WTC11 (cell line): Measurements from ENCODE around the gene SELENOI. TPM values are rescaled to one million over a fixed set of nuclear protein-coding genes. Genes with fewer than 3 reads are reported as not detected.

Source experiments
- ATAC-seq: fragments of 200-7000 bp; cut with Tn5 transposase; 2 replicates; pipeline ENCODE4 v1.10.0; 2021; ENCODE audit warnings: mild to moderate bottlenecking, moderate library complexity
- CTCF ChIA-PET: fragments of 300-600 bp; sonication (Branson Sonifier 250); formaldehyde crosslinking; loops from one replicate; lab custom pipeline; 2021; ENCODE audit warnings: antibody characterized with exemption; lab: Charles Lee
- POLR2A ChIA-PET: fragments of 350-600 bp; sonication (Branson Sonifier 250); formaldehyde crosslinking; loops from one replicate; lab custom pipeline; 2021; ENCODE audit warnings: antibody characterized with exemption; lab: Charles Lee
- DNase-seq: peaks from one replicate; pipeline ENCODE4 v3.0.0; 2021; ENCODE audit warnings: low spot score
- H3K27ac Mint-ChIP-seq: 2 replicates; pipeline ENCODE4 v1.8.0; 2021; ENCODE audit warnings: mixed read lengths
- H3K27me3 Mint-ChIP-seq: 2 replicates; pipeline ENCODE4 v1.8.0; 2021; ENCODE audit warnings: low read depth, mild to moderate bottlenecking, moderate library complexity, mixed read lengths
- H3K36me3 Mint-ChIP-seq: 2 replicates; pipeline ENCODE4 v1.8.0; 2021; ENCODE audit warnings: mixed read lengths
- H3K4me1 Mint-ChIP-seq: 2 replicates; pipeline ENCODE4 v1.8.0; 2022; ENCODE audit warnings: mixed read lengths
- H3K4me3 Mint-ChIP-seq: 2 replicates; pipeline ENCODE4 v1.8.0; 2021; ENCODE audit warnings: mild to moderate bottlenecking, moderate library complexity, mixed read lengths
- H3K9me3 Mint-ChIP-seq: 2 replicates; pipeline ENCODE4 v1.8.0; 2021; ENCODE audit warnings: mixed read lengths
- NFYB ChIP-seq: sonication (generic); formaldehyde crosslinking; conservative IDR thresholded peaks from 2 replicates; pipeline ENCODE4 v1.8.0; 2022; ENCODE audit warnings: low read depth, missing genetic modification reagents
- RELA ChIP-seq: sonication (generic); formaldehyde crosslinking; IDR thresholded peaks from 2 replicates; pipeline ENCODE4 v1.8.1; 2022; ENCODE audit warnings: missing genetic modification reagents, mild to moderate bottlenecking, borderline replicate concordance
- TEAD1 ChIP-seq: sonication (generic); formaldehyde crosslinking; IDR thresholded peaks from 2 replicates; pipeline ENCODE4 v1.8.0; 2022; ENCODE audit warnings: mild to moderate bottlenecking, missing genetic modification reagents
- TP53 ChIP-seq: sonication (generic); formaldehyde crosslinking; IDR thresholded peaks from 2 replicates; pipeline ENCODE4 v1.8.1; 2023; ENCODE audit warnings: mild to moderate bottlenecking, missing genetic modification reagents
- ZNF121 ChIP-seq: sonication (generic); formaldehyde crosslinking; IDR thresholded peaks from 2 replicates; pipeline ENCODE4 v1.8.0; 2023; ENCODE audit warnings: missing genetic modification reagents
- ZNF138 ChIP-seq: sonication (generic); formaldehyde crosslinking; conservative IDR thresholded peaks from 2 replicates; pipeline ENCODE4 v1.8.1; 2022; ENCODE audit warnings: mild to moderate bottlenecking, moderate library complexity, missing genetic modification reagents
- ZNF317 ChIP-seq: sonication (generic); formaldehyde crosslinking; IDR thresholded peaks from 2 replicates; pipeline ENCODE4 v1.8.1; 2023; ENCODE audit warnings: low read depth, mild to moderate bottlenecking, moderate library complexity, missing genetic modification reagents, borderline replicate concordance
- total RNA-seq: library from RNA; stranded (reverse); gene quantifications from 3 replicates; pipeline ENCODE4 v1.2.3, GENCODE V29; 2021
- TF ChIP-seq, protein P1 (sequence below): sonication (generic); formaldehyde crosslinking; IDR thresholded peaks from 2 replicates; pipeline ENCODE4 v1.8.0; 2022; ENCODE audit warnings: missing genetic modification reagents
- TF ChIP-seq, protein P2 (sequence below): sonication (generic); formaldehyde crosslinking; IDR thresholded peaks from 2 replicates; pipeline ENCODE4 v1.8.1; 2022; ENCODE audit warnings: mild to moderate bottlenecking, missing genetic modification reagents, moderate library complexity, borderline replicate concordance
- TF ChIP-seq, protein P3 (sequence below): sonication (generic); formaldehyde crosslinking; IDR thresholded peaks from 2 replicates; pipeline ENCODE4 v1.8.0; 2022; ENCODE audit warnings: mild to moderate bottlenecking, missing genetic modification reagents
- TF ChIP-seq, protein P4 (sequence below): sonication (generic); formaldehyde crosslinking; IDR thresholded peaks from 2 replicates; pipeline ENCODE4 v1.8.1; 2023; ENCODE audit warnings: mild to moderate bottlenecking, missing genetic modification reagents, borderline replicate concordance
- TF ChIP-seq, protein P5 (sequence below): fragments of 250-450 bp; sonication (Bioruptor Pico); IDR thresholded peaks from 2 replicates; pipeline ENCODE4 v1.9.0; 2021; ENCODE audit warnings: mild to moderate bottlenecking, borderline replicate concordance

The SELENOI gene
- total RNA-seq, 1 experiment from 2014 or later, result 53.1 TPM

DNA sequence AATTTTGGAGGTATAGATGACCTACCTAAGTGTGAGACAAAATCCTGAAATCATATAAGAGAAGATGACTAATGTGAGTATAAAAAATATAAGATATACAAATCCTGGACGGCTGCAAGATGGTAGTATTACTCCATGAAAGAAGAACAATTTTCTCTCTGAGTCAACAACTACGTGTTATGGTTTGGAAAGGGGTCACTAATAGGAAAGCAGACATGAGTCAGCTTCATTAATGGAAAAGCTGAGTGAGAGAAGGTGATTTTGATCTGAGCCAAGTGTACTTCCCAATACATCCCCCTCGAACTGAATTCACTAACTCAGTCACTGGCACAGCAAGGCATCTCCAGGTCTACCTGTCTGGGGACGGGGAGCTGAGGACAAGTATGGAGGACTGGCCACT is 20.1 kb upstream of the SELENOI start:
- DNase-seq (no peak), ATAC-seq (no peak)
- H3K4me3 Mint-ChIP-seq, result no peak overlapping the region
- H3K36me3 Mint-ChIP-seq, result no peaks in the 10 kb centered on the region
- H3K27ac Mint-ChIP-seq, result no peak overlapping the region
- POLR2A ChIA-PET, result no interaction called here
- no peaks in the 10 kb centered on the region for H3K27me3 Mint-ChIP-seq
- H3K9me3 Mint-ChIP-seq, result 0 out of 2 replicates have a peak, but pooled peaks cover 5% of the 10 kb centered on the region
- peaks cover 7% of the 10 kb centered on the region; the same call in 1 of the 2 replicates for H3K4me1 Mint-ChIP-seq
- TF ChIP-seq ZNF317 (CRISPR knock-in tag) (no peak), ZNF121 (CRISPR knock-in tag) (no peak), TEAD1 (CRISPR knock-in tag) (no peak), TP53 (CRISPR knock-in tag) (no peak), RELA (CRISPR knock-in tag) (no peak), ZNF138 (no peak), NFYB (CRISPR knock-in tag) (no peak)
- TF ChIP-seq, protein P1, sequence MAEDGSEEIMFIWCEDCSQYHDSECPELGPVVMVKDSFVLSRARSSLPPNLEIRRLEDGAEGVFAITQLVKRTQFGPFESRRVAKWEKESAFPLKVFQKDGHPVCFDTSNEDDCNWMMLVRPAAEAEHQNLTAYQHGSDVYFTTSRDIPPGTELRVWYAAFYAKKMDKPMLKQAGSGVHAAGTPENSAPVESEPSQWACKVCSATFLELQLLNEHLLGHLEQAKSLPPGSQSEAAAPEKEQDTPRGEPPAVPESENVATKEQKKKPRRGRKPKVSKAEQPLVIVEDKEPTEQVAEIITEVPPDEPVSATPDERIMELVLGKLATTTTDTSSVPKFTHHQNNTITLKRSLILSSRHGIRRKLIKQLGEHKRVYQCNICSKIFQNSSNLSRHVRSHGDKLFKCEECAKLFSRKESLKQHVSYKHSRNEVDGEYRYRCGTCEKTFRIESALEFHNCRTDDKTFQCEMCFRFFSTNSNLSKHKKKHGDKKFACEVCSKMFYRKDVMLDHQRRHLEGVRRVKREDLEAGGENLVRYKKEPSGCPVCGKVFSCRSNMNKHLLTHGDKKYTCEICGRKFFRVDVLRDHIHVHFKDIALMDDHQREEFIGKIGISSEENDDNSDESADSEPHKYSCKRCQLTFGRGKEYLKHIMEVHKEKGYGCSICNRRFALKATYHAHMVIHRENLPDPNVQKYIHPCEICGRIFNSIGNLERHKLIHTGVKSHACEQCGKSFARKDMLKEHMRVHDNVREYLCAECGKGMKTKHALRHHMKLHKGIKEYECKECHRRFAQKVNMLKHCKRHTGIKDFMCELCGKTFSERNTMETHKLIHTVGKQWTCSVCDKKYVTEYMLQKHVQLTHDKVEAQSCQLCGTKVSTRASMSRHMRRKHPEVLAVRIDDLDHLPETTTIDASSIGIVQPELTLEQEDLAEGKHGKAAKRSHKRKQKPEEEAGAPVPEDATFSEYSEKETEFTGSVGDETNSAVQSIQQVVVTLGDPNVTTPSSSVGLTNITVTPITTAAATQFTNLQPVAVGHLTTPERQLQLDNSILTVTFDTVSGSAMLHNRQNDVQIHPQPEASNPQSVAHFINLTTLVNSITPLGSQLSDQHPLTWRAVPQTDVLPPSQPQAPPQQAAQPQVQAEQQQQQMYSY (CRISPR knock-in tag), result no peak
- TF ChIP-seq, protein P2, sequence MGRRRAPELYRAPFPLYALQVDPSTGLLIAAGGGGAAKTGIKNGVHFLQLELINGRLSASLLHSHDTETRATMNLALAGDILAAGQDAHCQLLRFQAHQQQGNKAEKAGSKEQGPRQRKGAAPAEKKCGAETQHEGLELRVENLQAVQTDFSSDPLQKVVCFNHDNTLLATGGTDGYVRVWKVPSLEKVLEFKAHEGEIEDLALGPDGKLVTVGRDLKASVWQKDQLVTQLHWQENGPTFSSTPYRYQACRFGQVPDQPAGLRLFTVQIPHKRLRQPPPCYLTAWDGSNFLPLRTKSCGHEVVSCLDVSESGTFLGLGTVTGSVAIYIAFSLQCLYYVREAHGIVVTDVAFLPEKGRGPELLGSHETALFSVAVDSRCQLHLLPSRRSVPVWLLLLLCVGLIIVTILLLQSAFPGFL, result no peak
- TF ChIP-seq, protein P3, sequence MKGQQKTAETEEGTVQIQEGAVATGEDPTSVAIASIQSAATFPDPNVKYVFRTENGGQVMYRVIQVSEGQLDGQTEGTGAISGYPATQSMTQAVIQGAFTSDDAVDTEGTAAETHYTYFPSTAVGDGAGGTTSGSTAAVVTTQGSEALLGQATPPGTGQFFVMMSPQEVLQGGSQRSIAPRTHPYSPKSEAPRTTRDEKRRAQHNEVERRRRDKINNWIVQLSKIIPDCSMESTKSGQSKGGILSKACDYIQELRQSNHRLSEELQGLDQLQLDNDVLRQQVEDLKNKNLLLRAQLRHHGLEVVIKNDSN (CRISPR knock-in tag), result no peak
- TF ChIP-seq, protein P4, sequence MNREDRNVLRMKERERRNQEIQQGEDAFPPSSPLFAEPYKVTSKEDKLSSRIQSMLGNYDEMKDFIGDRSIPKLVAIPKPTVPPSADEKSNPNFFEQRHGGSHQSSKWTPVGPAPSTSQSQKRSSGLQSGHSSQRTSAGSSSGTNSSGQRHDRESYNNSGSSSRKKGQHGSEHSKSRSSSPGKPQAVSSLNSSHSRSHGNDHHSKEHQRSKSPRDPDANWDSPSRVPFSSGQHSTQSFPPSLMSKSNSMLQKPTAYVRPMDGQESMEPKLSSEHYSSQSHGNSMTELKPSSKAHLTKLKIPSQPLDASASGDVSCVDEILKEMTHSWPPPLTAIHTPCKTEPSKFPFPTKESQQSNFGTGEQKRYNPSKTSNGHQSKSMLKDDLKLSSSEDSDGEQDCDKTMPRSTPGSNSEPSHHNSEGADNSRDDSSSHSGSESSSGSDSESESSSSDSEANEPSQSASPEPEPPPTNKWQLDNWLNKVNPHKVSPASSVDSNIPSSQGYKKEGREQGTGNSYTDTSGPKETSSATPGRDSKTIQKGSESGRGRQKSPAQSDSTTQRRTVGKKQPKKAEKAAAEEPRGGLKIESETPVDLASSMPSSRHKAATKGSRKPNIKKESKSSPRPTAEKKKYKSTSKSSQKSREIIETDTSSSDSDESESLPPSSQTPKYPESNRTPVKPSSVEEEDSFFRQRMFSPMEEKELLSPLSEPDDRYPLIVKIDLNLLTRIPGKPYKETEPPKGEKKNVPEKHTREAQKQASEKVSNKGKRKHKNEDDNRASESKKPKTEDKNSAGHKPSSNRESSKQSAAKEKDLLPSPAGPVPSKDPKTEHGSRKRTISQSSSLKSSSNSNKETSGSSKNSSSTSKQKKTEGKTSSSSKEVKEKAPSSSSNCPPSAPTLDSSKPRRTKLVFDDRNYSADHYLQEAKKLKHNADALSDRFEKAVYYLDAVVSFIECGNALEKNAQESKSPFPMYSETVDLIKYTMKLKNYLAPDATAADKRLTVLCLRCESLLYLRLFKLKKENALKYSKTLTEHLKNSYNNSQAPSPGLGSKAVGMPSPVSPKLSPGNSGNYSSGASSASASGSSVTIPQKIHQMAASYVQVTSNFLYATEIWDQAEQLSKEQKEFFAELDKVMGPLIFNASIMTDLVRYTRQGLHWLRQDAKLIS (CRISPR knock-in tag), result no peak
- TF ChIP-seq, protein P5, sequence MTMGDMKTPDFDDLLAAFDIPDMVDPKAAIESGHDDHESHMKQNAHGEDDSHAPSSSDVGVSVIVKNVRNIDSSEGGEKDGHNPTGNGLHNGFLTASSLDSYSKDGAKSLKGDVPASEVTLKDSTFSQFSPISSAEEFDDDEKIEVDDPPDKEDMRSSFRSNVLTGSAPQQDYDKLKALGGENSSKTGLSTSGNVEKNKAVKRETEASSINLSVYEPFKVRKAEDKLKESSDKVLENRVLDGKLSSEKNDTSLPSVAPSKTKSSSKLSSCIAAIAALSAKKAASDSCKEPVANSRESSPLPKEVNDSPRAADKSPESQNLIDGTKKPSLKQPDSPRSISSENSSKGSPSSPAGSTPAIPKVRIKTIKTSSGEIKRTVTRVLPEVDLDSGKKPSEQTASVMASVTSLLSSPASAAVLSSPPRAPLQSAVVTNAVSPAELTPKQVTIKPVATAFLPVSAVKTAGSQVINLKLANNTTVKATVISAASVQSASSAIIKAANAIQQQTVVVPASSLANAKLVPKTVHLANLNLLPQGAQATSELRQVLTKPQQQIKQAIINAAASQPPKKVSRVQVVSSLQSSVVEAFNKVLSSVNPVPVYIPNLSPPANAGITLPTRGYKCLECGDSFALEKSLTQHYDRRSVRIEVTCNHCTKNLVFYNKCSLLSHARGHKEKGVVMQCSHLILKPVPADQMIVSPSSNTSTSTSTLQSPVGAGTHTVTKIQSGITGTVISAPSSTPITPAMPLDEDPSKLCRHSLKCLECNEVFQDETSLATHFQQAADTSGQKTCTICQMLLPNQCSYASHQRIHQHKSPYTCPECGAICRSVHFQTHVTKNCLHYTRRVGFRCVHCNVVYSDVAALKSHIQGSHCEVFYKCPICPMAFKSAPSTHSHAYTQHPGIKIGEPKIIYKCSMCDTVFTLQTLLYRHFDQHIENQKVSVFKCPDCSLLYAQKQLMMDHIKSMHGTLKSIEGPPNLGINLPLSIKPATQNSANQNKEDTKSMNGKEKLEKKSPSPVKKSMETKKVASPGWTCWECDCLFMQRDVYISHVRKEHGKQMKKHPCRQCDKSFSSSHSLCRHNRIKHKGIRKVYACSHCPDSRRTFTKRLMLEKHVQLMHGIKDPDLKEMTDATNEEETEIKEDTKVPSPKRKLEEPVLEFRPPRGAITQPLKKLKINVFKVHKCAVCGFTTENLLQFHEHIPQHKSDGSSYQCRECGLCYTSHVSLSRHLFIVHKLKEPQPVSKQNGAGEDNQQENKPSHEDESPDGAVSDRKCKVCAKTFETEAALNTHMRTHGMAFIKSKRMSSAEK (CRISPR knock-in tag), result no peak
- TF ChIP-seq, all 79 proteins: peak for 0
- CTCF ChIA-PET, result interaction anchor here (1.4 kb wide), 1 partner anchor 82 kb away, joined by 3 read pairs; the partner anchor contains the start of gene HADHA
